ENCODE data around the gene MAP4K3.

MAP4K3 gene

GRCh38 chr2:39283561-39283960, 153.5 kb downstream of the MAP4K3 start:
- no peaks in the 10 kb centered on the region for H3K27me3 ChIP-seq (replicated peaks; ENCODE audit: control insufficient read depth, insufficient read depth, low read length)
- H3K36me3 ChIP-seq (ENCODE audit: control insufficient read depth, insufficient read depth, low read length) = peaks cover 2% of the 10 kb centered on the region
- no peak for DNase-seq (ENCODE audit: extremely low read depth, insufficient read length)
- H3K4me3 ChIP-seq (replicated peaks; ENCODE audit: low read depth, low read length) = no peak overlapping the region
- TF ChIP-seq, protein P1, sequence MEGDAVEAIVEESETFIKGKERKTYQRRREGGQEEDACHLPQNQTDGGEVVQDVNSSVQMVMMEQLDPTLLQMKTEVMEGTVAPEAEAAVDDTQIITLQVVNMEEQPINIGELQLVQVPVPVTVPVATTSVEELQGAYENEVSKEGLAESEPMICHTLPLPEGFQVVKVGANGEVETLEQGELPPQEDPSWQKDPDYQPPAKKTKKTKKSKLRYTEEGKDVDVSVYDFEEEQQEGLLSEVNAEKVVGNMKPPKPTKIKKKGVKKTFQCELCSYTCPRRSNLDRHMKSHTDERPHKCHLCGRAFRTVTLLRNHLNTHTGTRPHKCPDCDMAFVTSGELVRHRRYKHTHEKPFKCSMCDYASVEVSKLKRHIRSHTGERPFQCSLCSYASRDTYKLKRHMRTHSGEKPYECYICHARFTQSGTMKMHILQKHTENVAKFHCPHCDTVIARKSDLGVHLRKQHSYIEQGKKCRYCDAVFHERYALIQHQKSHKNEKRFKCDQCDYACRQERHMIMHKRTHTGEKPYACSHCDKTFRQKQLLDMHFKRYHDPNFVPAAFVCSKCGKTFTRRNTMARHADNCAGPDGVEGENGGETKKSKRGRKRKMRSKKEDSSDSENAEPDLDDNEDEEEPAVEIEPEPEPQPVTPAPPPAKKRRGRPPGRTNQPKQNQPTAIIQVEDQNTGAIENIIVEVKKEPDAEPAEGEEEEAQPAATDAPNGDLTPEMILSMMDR (IDR thresholded peaks at IDR 0.05; ENCODE audit: insufficient read depth, low read length, poor library complexity, severe bottlenecking) = no peak

- no peak overlapping the region for H3K4me3 ChIP-seq (replicated peaks; ENCODE audit: low read depth, low read length)
- peaks cover 2% of the 10 kb centered on the region for H3K36me3 ChIP-seq (ENCODE audit: control insufficient read depth, insufficient read depth, low read length)
- no peak for DNase-seq (ENCODE audit: extremely low read depth, insufficient read length)
- TF ChIP-seq, protein P1 (IDR thresholded peaks at IDR 0.05; ENCODE audit: insufficient read depth, low read length, poor library complexity, severe bottlenecking) = no peak
- H3K27me3 ChIP-seq (replicated peaks; ENCODE audit: control insufficient read depth, insufficient read depth, low read length) = no peaks in the 10 kb centered on the region
These were observed 155.7 kb downstream of the MAP4K3 start for GRCh38 chr2:39281391-39281790.

DNA sequence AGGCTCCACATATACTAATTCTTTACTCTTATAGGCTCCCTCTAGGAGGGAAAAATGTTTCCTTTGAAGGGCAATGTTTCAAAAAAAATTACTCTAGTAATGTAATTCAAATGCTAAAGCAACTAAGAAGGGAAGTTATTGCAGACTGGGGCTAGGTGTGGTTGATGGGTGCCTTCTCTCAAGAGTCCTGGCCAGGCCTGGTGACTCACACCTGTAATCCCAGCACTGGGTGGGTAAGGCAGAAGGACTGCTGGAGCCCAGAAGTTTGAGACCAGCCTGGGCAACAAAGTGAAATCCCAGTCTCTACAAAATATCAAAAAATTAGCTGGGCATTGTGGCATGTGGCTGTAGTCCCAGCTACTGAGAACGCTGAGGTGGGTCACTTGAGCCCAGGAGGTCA, 162.1 kb downstream of the MAP4K3 start:
- H3K4me3 ChIP-seq (replicated peaks; ENCODE audit: low read depth, low read length) = no peak overlapping the region
- TF ChIP-seq, protein P1 (IDR thresholded peaks at IDR 0.05; ENCODE audit: insufficient read depth, low read length, poor library complexity, severe bottlenecking) = no peak
- H3K27me3 ChIP-seq (replicated peaks; ENCODE audit: control insufficient read depth, insufficient read depth, low read length) = no peaks in the 10 kb centered on the region
- no peak for DNase-seq (ENCODE audit: extremely low read depth, insufficient read length)
- H3K36me3 ChIP-seq (ENCODE audit: control insufficient read depth, insufficient read depth, low read length) = no peaks in the 10 kb centered on the region; the same call in 1 of the 2 replicates

- TF ChIP-seq, protein P1 (IDR thresholded peaks at IDR 0.05; ENCODE audit: insufficient read depth, low read length, poor library complexity, severe bottlenecking) = no peak
- DNase-seq (ENCODE audit: extremely low read depth, insufficient read length) = no peak
- Histone ChIP-seq H3K4me3 (replicated peaks; ENCODE audit: low read depth, low read length) (no peak overlapping the region), H3K36me3 (ENCODE audit: control insufficient read depth, insufficient read depth, low read length) (no peaks in the 10 kb centered on the region; the same call in 1 of the 2 replicates), H3K27me3 (replicated peaks; ENCODE audit: control insufficient read depth, insufficient read depth, low read length) (no peaks in the 10 kb centered on the region)
These were observed 167.1 kb downstream of the MAP4K3 start for GRCh38 chr2:39269941-39270340.

DNA sequence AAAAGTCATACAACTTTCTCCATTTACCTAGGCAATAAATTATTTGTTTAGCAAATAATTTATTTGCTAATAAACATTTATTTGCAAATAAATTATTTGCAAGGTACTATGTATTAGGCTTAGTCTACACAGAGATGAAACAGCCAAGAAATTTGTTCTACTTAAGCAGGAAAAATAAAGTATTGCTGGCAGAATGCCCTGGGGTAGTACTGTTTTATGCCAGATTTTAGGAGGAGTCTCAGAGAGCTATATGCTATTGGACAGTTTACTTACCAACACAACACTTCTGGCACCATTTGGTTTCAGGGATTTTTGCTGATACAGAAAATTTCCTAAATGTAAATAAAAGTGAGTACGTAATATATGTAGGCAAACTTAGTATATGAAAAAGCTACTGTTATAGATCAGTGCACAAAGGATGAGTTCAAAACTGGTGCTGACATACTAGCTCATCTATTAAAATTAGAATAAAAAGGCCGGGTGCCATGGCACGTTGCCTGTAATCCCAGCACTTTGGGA, 170.1 kb downstream of the MAP4K3 start:
- TF ChIP-seq, protein P1 (IDR thresholded peaks at IDR 0.05; ENCODE audit: insufficient read depth, low read length, poor library complexity, severe bottlenecking) = no peak
- DNase-seq (ENCODE audit: extremely low read depth, insufficient read length) = no peak
- Histone ChIP-seq H3K27me3 (replicated peaks; ENCODE audit: control insufficient read depth, insufficient read depth, low read length) (no peaks in the 10 kb centered on the region), H3K36me3 (ENCODE audit: control insufficient read depth, insufficient read depth, low read length) (no peaks in the 10 kb centered on the region; the same call in 1 of the 2 replicates), H3K4me3 (replicated peaks; ENCODE audit: low read depth, low read length) (no peak overlapping the region)
